Prostate gland (tissue), 2 donors: ENCODE results near the gene EGFLAM. TPM values are rescaled to one million over a fixed set of nuclear protein-coding genes. Genes with fewer than 3 reads are reported as not detected.

Experiments used
- DNase-seq: peaks from one replicate; pipeline ENCODE4 v3.0.0-alpha.2; 2019; ENCODE audit warnings: low spot score
- H3K27ac ChIP-seq, 2 donors: fragments of 200-600 bp; sonication (generic); 2 replicates each; pipeline ENCODE4 v1.5.1; 2017 to 2019
- H3K27me3 ChIP-seq: fragments of 200-600 bp; sonication (generic); replicated peaks from 2 replicates; pipeline ENCODE4 v1.5.1; 2019; ENCODE audit not compliant: insufficient read depth
- H3K36me3 ChIP-seq, 2 donors: fragments of 200-600 bp; sonication (generic); 1 replicate in 1 of 2; 2 replicates in 1 of 2; pipeline versions ENCODE4 v1.5.1 to v1.8.1; 2017 to 2019
- H3K4me1 ChIP-seq: fragments of 200-600 bp; sonication (generic); replicated peaks from 2 replicates; pipeline ENCODE4 v1.5.1; 2019
- H3K4me3 ChIP-seq, 2 donors: fragments of 200-600 bp; sonication (generic); 2 replicates each; pipeline ENCODE4 v1.5.1; 2017 to 2019
- H3K9me3 ChIP-seq: fragments of 200-600 bp; sonication (generic); 2 replicates; pipeline ENCODE4 v1.5.1; 2017
- POLR2A ChIP-seq: fragments of 450-650 bp; IDR thresholded peaks from one replicate; pipeline ENCODE4 v1.6.1; 2016; ENCODE audit warnings: antibody characterized with exemption, mild to moderate bottlenecking
- POLR2AphosphoS5 ChIP-seq: sonication (generic); formaldehyde crosslinking; IDR thresholded peaks from one replicate; pipeline ENCODE4 v1.6.1; 2017; ENCODE audit warnings: antibody characterized with exemption
- WGBS: methylation state at CpG from one replicate; pipeline ENCODE4 v1.1.5; 2018; 5-methylcytosine and 5-hydroxymethylcytosine counted together
- intact Hi-C: fragments of 100-400 bp; cut with DNase I; formaldehyde crosslinking; loops from one replicate; pipeline ENCODE4 v1.14.2; 2022
- total RNA-seq, 2 donors: library from RNA; depleted of rRNA; stranded (reverse); fragments of >200 nt; gene quantifications; one replicate each; pipeline ENCODE4 v1.1.0, GENCODE V29; 2016
- TF ChIP-seq, protein P1 (sequence below), 4 experiments: fragments of 200-600 bp in 2 of 4; fragments of 450-650 bp in 2 of 4; sonication (generic) in 2 of 4; IDR thresholded peaks; 1 replicate in 3 of 4; 2 replicates in 1 of 4; pipeline ENCODE4 v1.5.1; 2016 to 2019; ENCODE audit warnings: antibody characterized with exemption in 4 of 4, mild to moderate bottlenecking in 2 of 4, moderate library complexity in 2 of 4

The EGFLAM gene
- total RNA-seq, 2 donors from 2014 or later, result 4.1 to 14.1 TPM

DNA sequence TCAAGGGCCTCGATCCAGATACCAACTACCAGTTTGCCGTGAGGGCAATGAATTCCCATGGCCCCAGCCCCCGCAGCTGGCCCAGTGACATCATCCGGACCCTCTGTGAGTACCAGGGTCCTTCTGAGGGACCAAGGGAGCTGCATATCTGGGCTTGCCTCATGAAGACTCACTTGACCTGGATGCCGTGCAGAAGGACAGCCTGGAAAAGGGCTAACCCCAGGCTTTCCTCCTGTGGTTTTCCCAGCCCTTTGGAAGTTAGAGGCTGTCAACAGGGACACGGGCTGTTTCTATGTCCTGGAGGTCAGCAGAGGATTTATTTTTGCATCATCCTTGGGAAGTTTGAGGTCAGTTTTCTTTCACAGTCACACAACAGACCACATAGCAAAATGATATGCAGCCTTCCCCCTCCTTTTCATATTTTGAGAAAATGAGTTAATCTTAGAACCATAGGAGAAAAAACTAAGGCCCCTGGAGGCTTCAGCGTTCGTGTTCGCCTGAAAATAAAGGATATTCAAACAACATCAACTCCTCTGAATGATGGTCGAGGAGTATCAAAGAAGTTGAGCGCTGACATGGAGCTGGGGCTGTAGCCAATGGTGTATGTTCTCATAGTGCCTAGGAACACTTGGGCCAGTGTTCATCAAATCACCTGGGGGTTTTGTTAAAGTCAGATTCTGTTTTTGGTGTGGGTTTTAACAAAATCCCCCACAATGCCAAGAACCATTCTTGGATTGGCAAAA is 112.2 kb downstream of the EGFLAM start:
- TF ChIP-seq, protein P1, sequence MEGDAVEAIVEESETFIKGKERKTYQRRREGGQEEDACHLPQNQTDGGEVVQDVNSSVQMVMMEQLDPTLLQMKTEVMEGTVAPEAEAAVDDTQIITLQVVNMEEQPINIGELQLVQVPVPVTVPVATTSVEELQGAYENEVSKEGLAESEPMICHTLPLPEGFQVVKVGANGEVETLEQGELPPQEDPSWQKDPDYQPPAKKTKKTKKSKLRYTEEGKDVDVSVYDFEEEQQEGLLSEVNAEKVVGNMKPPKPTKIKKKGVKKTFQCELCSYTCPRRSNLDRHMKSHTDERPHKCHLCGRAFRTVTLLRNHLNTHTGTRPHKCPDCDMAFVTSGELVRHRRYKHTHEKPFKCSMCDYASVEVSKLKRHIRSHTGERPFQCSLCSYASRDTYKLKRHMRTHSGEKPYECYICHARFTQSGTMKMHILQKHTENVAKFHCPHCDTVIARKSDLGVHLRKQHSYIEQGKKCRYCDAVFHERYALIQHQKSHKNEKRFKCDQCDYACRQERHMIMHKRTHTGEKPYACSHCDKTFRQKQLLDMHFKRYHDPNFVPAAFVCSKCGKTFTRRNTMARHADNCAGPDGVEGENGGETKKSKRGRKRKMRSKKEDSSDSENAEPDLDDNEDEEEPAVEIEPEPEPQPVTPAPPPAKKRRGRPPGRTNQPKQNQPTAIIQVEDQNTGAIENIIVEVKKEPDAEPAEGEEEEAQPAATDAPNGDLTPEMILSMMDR (IDR thresholded peaks at IDR 0.05), result no peak
- no peak for TF ChIP-seq POLR2AphosphoS5
- no peak for TF ChIP-seq POLR2A
- intact Hi-C loops, result no loop called here
- Histone ChIP-seq H3K27me3 (no peaks in the 10 kb centered on the region), H3K27ac (peak overlapping the region in 1 of 2 donors; percentile 25), H3K4me1 (no peaks in the 10 kb centered on the region), H3K9me3 (no peaks in the 10 kb centered on the region), H3K4me3 (no peak overlapping the region), H3K36me3 (no peaks in the 10 kb centered on the region)
- WGBS, result 85% methylated on average over 11 of the region's 11 CpGs
- no peak for DNase-seq

DNA sequence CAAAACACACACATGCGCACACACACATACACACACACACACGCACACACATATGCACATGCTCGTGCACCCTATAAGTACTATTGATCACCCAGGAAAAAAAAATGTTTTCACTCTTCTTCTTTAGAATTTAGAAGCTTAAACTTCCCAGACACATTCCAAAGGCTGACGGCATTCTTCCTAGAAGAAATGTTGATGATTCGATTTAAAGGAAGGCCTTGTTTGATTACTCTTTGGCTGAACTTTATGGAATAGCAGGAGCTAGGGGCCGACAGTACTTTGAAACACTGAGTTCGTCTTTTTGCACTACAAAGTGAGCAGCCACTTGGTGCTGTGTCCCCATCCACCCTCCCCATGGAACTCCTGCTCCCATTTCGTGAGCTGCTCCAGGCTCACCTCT is 113.2 kb downstream of the EGFLAM start:
- no peak for DNase-seq
- Histone ChIP-seq H3K27ac (no peak overlapping the region), H3K36me3 (no peaks in the 10 kb centered on the region), H3K27me3 (no peaks in the 10 kb centered on the region), H3K4me3 (no peak overlapping the region), H3K4me1 (no peaks in the 10 kb centered on the region), H3K9me3 (no peaks in the 10 kb centered on the region)
- TF ChIP-seq POLR2A (no peak), POLR2AphosphoS5 (no peak)
- TF ChIP-seq, protein P1 (IDR thresholded peaks at IDR 0.05), result no peak
- intact Hi-C loops, result no loop called here
- WGBS, result 75% methylated on average over 8 of the region's 8 CpGs

DNA sequence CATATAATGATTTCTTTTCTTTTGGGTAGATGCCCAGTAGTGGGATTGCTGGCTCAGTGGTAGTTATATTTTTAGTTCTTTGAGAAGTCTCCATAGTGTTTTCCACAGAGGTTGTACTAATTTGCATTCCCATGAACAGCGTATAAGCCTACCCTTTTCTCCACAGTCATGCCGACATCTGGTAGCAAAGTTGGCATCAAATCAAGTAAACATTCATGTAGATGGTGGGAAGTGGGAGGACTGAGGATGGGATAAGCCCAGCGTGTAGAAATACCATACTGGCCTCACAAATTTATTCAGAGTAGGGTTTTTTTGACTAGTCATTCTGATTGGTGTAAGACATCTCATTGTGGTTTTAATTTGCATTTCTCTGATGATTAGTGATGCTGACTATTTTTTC is 115.4 kb downstream of the EGFLAM start:
- intact Hi-C loops, result no loop called here

GRCh38 chr5:38375423-38375822 is 117.1 kb downstream of the EGFLAM start:
- H3K4me3 ChIP-seq, result no peak overlapping the region
- H3K9me3 ChIP-seq, result no peaks in the 10 kb centered on the region
- no peaks in the 10 kb centered on the region for H3K36me3 ChIP-seq
- TF ChIP-seq POLR2AphosphoS5 (no peak), POLR2A (no peak)
- TF ChIP-seq, protein P1 (IDR thresholded peaks at IDR 0.05), result no peak
- DNase-seq, result no peak
- 80% methylated on average over 1 of the region's 1 CpG for WGBS
- no peaks in the 10 kb centered on the region for H3K4me1 ChIP-seq
- intact Hi-C loops, result no loop called here
- no peak overlapping the region for H3K27ac ChIP-seq
- H3K27me3 ChIP-seq, result no peaks in the 10 kb centered on the region

More for the DNA sequence above, 115.4 kb downstream of the EGFLAM start:
- no peaks in the 10 kb centered on the region for H3K9me3 ChIP-seq
- H3K4me3 ChIP-seq, result no peak overlapping the region
- TF ChIP-seq POLR2AphosphoS5, result no peak
- TF ChIP-seq, protein P1 (IDR thresholded peaks at IDR 0.05), result no peak
- TF ChIP-seq POLR2A, result no peak
- H3K27me3 ChIP-seq, result no peaks in the 10 kb centered on the region
- H3K36me3 ChIP-seq, result no peaks in the 10 kb centered on the region
- H3K4me1 ChIP-seq, result no peaks in the 10 kb centered on the region
- no peak for DNase-seq
- no peak overlapping the region for H3K27ac ChIP-seq
- WGBS, result 67% methylated on average over 3 of the region's 3 CpGs

DNA sequence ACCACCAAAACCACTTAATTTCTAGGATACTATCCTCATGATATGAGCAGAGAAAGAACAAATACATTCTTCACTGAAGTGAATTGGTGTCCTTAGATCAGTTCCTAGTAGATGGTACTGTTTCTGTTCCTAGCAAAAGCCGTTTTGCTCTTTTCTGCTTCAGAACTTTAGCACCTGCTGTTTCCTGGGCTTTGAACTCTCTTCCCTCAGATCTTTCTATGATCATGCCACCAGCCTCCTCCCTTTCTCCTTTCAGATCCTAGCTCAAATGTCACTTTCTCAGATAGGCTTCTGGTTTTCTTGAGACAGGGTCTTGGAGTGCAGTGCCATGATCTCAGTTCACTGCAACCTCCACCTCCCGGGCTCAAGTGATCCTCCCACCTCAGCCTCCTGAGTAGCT is 118.0 kb downstream of the EGFLAM start:
- no peak overlapping the region for H3K4me3 ChIP-seq
- no peak for DNase-seq
- H3K9me3 ChIP-seq, result no peaks in the 10 kb centered on the region
- no peaks in the 10 kb centered on the region for H3K27me3 ChIP-seq
- H3K36me3 ChIP-seq, result no peaks in the 10 kb centered on the region
- H3K4me1 ChIP-seq, result no peaks in the 10 kb centered on the region
- H3K27ac ChIP-seq, result no peak overlapping the region
- TF ChIP-seq POLR2A, result no peak
- no peak for TF ChIP-seq POLR2AphosphoS5
- TF ChIP-seq, protein P1 (IDR thresholded peaks at IDR 0.05), result no peak
- 86% methylated on average over 2 of the region's 2 CpGs for WGBS
- intact Hi-C loops, result no loop called here
